H1 (cell line): ENCODE measurements around the gene TTC29. TPM values are rescaled to one million over a fixed set of nuclear protein-coding genes. Genes with fewer than 3 reads are reported as not detected.
A peak's percentile ranks its signal among the peaks of the same experiment; 100 is the strongest.

Experiments used
- CTCF ChIA-PET: fragments of 300-600 bp; sonication (Branson Sonifier 250); formaldehyde crosslinking; loops from one replicate; lab custom pipeline; 2021; ENCODE audit not compliant: partially characterized antibody; lab: Charles Lee
- POLR2A ChIA-PET: fragments of 300-600 bp; sonication (Branson Sonifier 250); formaldehyde crosslinking; loops from one replicate; lab custom pipeline; 2021; ENCODE audit warnings: inconsistent platforms; ENCODE audit not compliant: partially characterized antibody; lab: Charles Lee
- DNase-seq, 2 experiments: peaks; one replicate each; pipeline versions ENCODE4 v3.0.0 to v3.0.0-alpha.2; 2010 to 2022; ENCODE audit warnings: low spot score in 2 of 2, low read depth in 1 of 2, mixed read lengths in 1 of 2
- FAIRE-seq: peaks from 2 replicates; lab custom pipeline; 2011; peaks lifted over from hg19 to GRCh38; lab: Jason Lieb, UNC
- H2AFZ ChIP-seq: 2 replicates; pipeline ENCODE4 v1.8.1; 2012; ENCODE audit warnings: low read length, inconsistent platforms
- H2AK5ac ChIP-seq: 2 replicates; pipeline ENCODE4 v1.6.1; 2013; ENCODE audit warnings: low read depth, low read length
- H2BK120ac ChIP-seq: replicated peaks from 2 replicates; pipeline ENCODE3; 2013; ENCODE audit warnings: low read depth, low read length, inconsistent platforms
- H2BK12ac ChIP-seq: 2 replicates; pipeline ENCODE4 v1.6.1; 2013; ENCODE audit warnings: low read depth, low read length
- H2BK15ac ChIP-seq: 2 replicates; pipeline ENCODE4 v1.6.1; 2013; ENCODE audit warnings: low read length
- H2BK20ac ChIP-seq: 2 replicates; pipeline ENCODE4 v1.6.1; 2013; ENCODE audit warnings: low read length
- H2BK5ac ChIP-seq: 2 replicates; pipeline ENCODE4 v1.6.1; 2013; ENCODE audit warnings: low read depth, low read length
- H3K14ac ChIP-seq: 2 replicates; pipeline ENCODE4 v1.6.1; 2013; ENCODE audit warnings: inconsistent platforms; ENCODE audit not compliant: insufficient read length
- H3K18ac ChIP-seq: 2 replicates; pipeline ENCODE4 v1.6.1; 2013; ENCODE audit warnings: low read length; ENCODE audit errors: extremely low read depth
- H3K23ac ChIP-seq: 2 replicates; pipeline ENCODE4 v1.6.1; 2013; ENCODE audit warnings: inconsistent platforms; ENCODE audit not compliant: insufficient read length
- H3K23me2 ChIP-seq: 2 replicates; pipeline ENCODE4 v1.6.1; 2013; ENCODE audit warnings: low read depth, low read length
- H3K27ac ChIP-seq: 2 replicates; pipeline ENCODE4 v1.6.1; 2011; ENCODE audit warnings: low read depth, low read length, inconsistent platforms
- H3K27me3 ChIP-seq, 4 experiments: replicated peaks in 1 of 4; 1 replicate in 1 of 4; 2 replicates in 3 of 4; pipeline versions ENCODE4 v1.6.1 to v1.8.1; 2011 to 2013; ENCODE audit warnings: low read length in 3 of 4, mild to moderate bottlenecking in 3 of 4, inconsistent platforms in 2 of 4, mixed read lengths in 2 of 4, moderate library complexity in 1 of 4; ENCODE audit not compliant: control insufficient read depth in 3 of 4, insufficient read depth in 3 of 4; ENCODE audit errors: extremely low read depth in 1 of 4
- H3K36me3 ChIP-seq, 4 experiments: 2 replicates each; pipeline versions ENCODE4 v1.6.1 to v1.8.1; 2011 to 2013; ENCODE audit warnings: mild to moderate bottlenecking in 4 of 4, low read length in 3 of 4, moderate library complexity in 2 of 4, control low read depth in 1 of 4, inconsistent platforms in 1 of 4; ENCODE audit not compliant: insufficient read depth in 4 of 4, control insufficient read depth in 2 of 4
- H3K4ac ChIP-seq: replicated peaks from 2 replicates; pipeline ENCODE3; 2013; ENCODE audit warnings: low read length, low read depth, mixed read lengths, inconsistent platforms; ENCODE audit not compliant: insufficient read length
- H3K4me1 ChIP-seq, 4 experiments: replicated peaks in 1 of 4; 1 replicate in 1 of 4; 2 replicates in 3 of 4; pipeline versions ENCODE4 v1.6.1 to v1.8.1; 2011 to 2013; ENCODE audit warnings: low read length in 3 of 4, inconsistent platforms in 2 of 4, mixed read lengths in 1 of 4; ENCODE audit not compliant: insufficient read depth in 4 of 4, control insufficient read depth in 3 of 4
- H3K4me2 ChIP-seq, 2 experiments: 2 replicates each; pipeline versions ENCODE4 v1.6.1 to v1.8.1; 2011 to 2013; ENCODE audit warnings: low read depth in 2 of 2, low read length in 2 of 2, control low read depth in 1 of 2, inconsistent platforms in 1 of 2, mild to moderate bottlenecking in 1 of 2; ENCODE audit not compliant: insufficient read depth in 1 of 2
- H3K4me3 ChIP-seq, 4 experiments: fragments of 200-600, 300-600 bp in 1 of 4; sonication (generic), shearing (Covaris generic), sonication (Bioruptor Twin) in 1 of 4; 2 replicates each; pipeline versions ENCODE4 v1.5.1 to v1.8.1; 2011 to 2016; ENCODE audit warnings: low read length in 4 of 4, low read depth in 3 of 4, control low read depth in 2 of 4, inconsistent platforms in 2 of 4, mild to moderate bottlenecking in 2 of 4, mixed read lengths in 1 of 4, moderate library complexity in 1 of 4; ENCODE audit not compliant: insufficient read depth in 2 of 4; ENCODE audit errors: extremely low read depth in 1 of 4
- H3K56ac ChIP-seq: replicated peaks from 2 replicates; pipeline ENCODE3; 2013; ENCODE audit warnings: low read depth, mild to moderate bottlenecking, mixed read lengths, low read length, inconsistent platforms; ENCODE audit not compliant: insufficient read length
- H3K79me1 ChIP-seq: 2 replicates; pipeline ENCODE4 v1.6.1; 2013; ENCODE audit warnings: low read depth, low read length, control low read depth
- H3K79me2 ChIP-seq, 2 experiments: 2 replicates each; pipeline versions ENCODE4 v1.6.1 to v1.8.1; 2012 to 2013; ENCODE audit warnings: low read length in 2 of 2, mild to moderate bottlenecking in 2 of 2, inconsistent platforms in 1 of 2; ENCODE audit not compliant: insufficient read depth in 2 of 2, control insufficient read depth in 1 of 2
- H3K9ac ChIP-seq, 4 experiments: replicated peaks in 1 of 4; 1 replicate in 1 of 4; 2 replicates in 3 of 4; pipeline versions ENCODE4 v1.6.1 to v1.8.1; 2011 to 2013; ENCODE audit warnings: low read depth in 3 of 4, low read length in 3 of 4, control low read depth in 2 of 4, mild to moderate bottlenecking in 2 of 4, moderate library complexity in 2 of 4, inconsistent platforms in 1 of 4; ENCODE audit errors: extremely low read depth in 1 of 4
- H3K9me3 ChIP-seq, 2 experiments: 2 replicates each; pipeline versions ENCODE4 v1.6.1 to v1.8.1; 2012 to 2013; ENCODE audit warnings: mild to moderate bottlenecking in 2 of 2, moderate library complexity in 2 of 2, control low read depth in 1 of 2, inconsistent platforms in 1 of 2, low read depth in 1 of 2, low read length in 1 of 2, mixed read lengths in 1 of 2; ENCODE audit not compliant: insufficient read depth in 2 of 2
- H4K20me1 ChIP-seq, 2 experiments: replicated peaks in 1 of 2; 2 replicates each; pipeline versions ENCODE3 to v1.8.1; 2011 to 2013; ENCODE audit warnings: inconsistent platforms in 2 of 2, low read length in 2 of 2, mild to moderate bottlenecking in 1 of 2; ENCODE audit not compliant: insufficient read depth in 2 of 2, control insufficient read depth in 1 of 2
- H4K5ac ChIP-seq: 2 replicates; pipeline ENCODE4 v1.6.1; 2013; ENCODE audit warnings: low read length, low read depth, mixed read lengths, inconsistent platforms; ENCODE audit not compliant: insufficient read length
- H4K8ac ChIP-seq: 2 replicates; pipeline ENCODE4 v1.8.0; 2013; ENCODE audit warnings: mild to moderate bottlenecking, moderate library complexity, low read length, inconsistent platforms; ENCODE audit not compliant: insufficient read depth; ENCODE audit errors: extremely low read depth
- H4K91ac ChIP-seq: replicated peaks from 2 replicates; pipeline ENCODE3; 2013; ENCODE audit warnings: low read length, mixed read lengths, inconsistent platforms; ENCODE audit not compliant: insufficient read length
- CBX5 ChIP-seq: fragments of 300-800, 300-1000 bp; sonication (generic); IDR thresholded peaks from 2 replicates; pipeline ENCODE4 v1.7.1; 2016; ENCODE audit warnings: antibody characterized with exemption, low read length, low read depth
- EGR1 ChIP-seq: IDR thresholded peaks from 2 replicates; pipeline ENCODE4 v1.6.1; 2011; ENCODE audit warnings: low read depth, low read length, borderline replicate concordance
- EP300 ChIP-seq, 2 experiments: IDR thresholded peaks; 1 replicate in 1 of 2; 2 replicates in 1 of 2; pipeline ENCODE4 v1.6.1; 2011 to 2012; ENCODE audit warnings: low read depth in 2 of 2, low read length in 2 of 2, mild to moderate bottlenecking in 2 of 2, borderline replicate concordance in 1 of 2, inconsistent platforms in 1 of 2, moderate library complexity in 1 of 2
- HDAC6 ChIP-seq: IDR thresholded peaks from one replicate; pipeline ENCODE4 v1.7.1; 2012; ENCODE audit warnings: low read depth, mild to moderate bottlenecking, inconsistent platforms, low read length, moderate library complexity
- KDM4A ChIP-seq: IDR thresholded peaks from one replicate; pipeline ENCODE4 v1.7.1; 2012; ENCODE audit warnings: low read depth, mild to moderate bottlenecking, moderate library complexity, low read length, inconsistent platforms; ENCODE audit not compliant: severe bottlenecking
- PHF8 ChIP-seq: fragments of 200-600 bp; sonication (generic); conservative IDR thresholded peaks from 2 replicates; pipeline ENCODE4 v1.7.1; 2012; ENCODE audit warnings: low read depth, mild to moderate bottlenecking, inconsistent platforms, low read length, moderate library complexity
- SAP30 ChIP-seq: fragments of 300-600 bp; sonication (generic); IDR thresholded peaks from 2 replicates; pipeline ENCODE4 v1.7.1; 2012; ENCODE audit warnings: low read length, moderate library complexity, mild to moderate bottlenecking, inconsistent platforms; ENCODE audit not compliant: insufficient read depth, insufficient replicate concordance
- SIN3A ChIP-seq, 2 experiments: IDR thresholded peaks in 1 of 2; conservative IDR thresholded peaks in 1 of 2; 2 replicates each; pipeline ENCODE4 v1.6.1; 2011 to 2012; ENCODE audit warnings: low read length in 2 of 2, improper control_type of control experiment in 1 of 2, low read depth in 1 of 2, mild to moderate bottlenecking in 1 of 2
- SIX5 ChIP-seq: IDR thresholded peaks from 2 replicates; pipeline ENCODE4 v1.6.1; 2011; ENCODE audit warnings: mild to moderate bottlenecking, low read depth, low read length
- SP1 ChIP-seq: IDR thresholded peaks from 2 replicates; pipeline ENCODE4 v1.6.1; 2011; ENCODE audit warnings: low read depth, low read length
- TEAD4 ChIP-seq: IDR thresholded peaks from 2 replicates; pipeline ENCODE4 v1.6.1; 2012; ENCODE audit warnings: low read depth, low read length, inconsistent platforms, mixed read lengths
- WGBS, 2 experiments: shearing (Covaris generic) in 1 of 2; methylation state at CpG; one replicate each; pipeline versions ENCODE4 v1.1.6 to v1.1.7; 2013 to 2015; ENCODE audit warnings: low lambda C conversion rate in 2 of 2, mixed read lengths in 2 of 2, inconsistent platforms in 1 of 2, low coverage in 1 of 2, missing lambda C conversion rate in 1 of 2; ENCODE audit not compliant: insufficient replicate concordance in 2 of 2, insufficient coverage in 1 of 2, insufficient read length in 1 of 2; ENCODE audit errors: extremely low coverage in 1 of 2, missing lambda C conversion rate in 1 of 2; 5-methylcytosine and 5-hydroxymethylcytosine counted together
- polyA plus RNA-seq, 7 experiments: library from polyadenylated mRNA; depleted of rRNA in 3 of 7; stranded (reverse) in 5 of 7; unstranded in 2 of 7; fragments of >200 nt in 5 of 7; fragments of 200-250 nt in 2 of 7; gene quantifications; 1 replicate in 5 of 7; 2 replicates in 1 of 7; 4 replicates in 1 of 7; pipeline versions ENCODE4 v1.2.1 to v1.2.3, GENCODE V29; 2011 to 2013; ENCODE audit warnings: missing spikeins in 2 of 7, mixed read lengths in 2 of 7
- total RNA-seq: library from RNA; stranded (reverse); fragmentation: NEBNext Ultra II Directional; extraction: Animal tissue kit (Norgen Biotek cat#: 25700); gene quantifications from 2 replicates; pipeline ENCODE4 v1.2.1, GENCODE V29; 2021
- TF ChIP-seq, protein P1 (sequence below): IDR thresholded peaks from 2 replicates; pipeline ENCODE4 v1.6.1; 2012; ENCODE audit warnings: inconsistent platforms

TTC29 gene
- total and polyA plus RNA-seq, 2 of the 8 experiments (the other 6 are each of a cell fraction or from before 2014, with no cell fraction given): 0.28 TPM; not detected in 1

DNA sequence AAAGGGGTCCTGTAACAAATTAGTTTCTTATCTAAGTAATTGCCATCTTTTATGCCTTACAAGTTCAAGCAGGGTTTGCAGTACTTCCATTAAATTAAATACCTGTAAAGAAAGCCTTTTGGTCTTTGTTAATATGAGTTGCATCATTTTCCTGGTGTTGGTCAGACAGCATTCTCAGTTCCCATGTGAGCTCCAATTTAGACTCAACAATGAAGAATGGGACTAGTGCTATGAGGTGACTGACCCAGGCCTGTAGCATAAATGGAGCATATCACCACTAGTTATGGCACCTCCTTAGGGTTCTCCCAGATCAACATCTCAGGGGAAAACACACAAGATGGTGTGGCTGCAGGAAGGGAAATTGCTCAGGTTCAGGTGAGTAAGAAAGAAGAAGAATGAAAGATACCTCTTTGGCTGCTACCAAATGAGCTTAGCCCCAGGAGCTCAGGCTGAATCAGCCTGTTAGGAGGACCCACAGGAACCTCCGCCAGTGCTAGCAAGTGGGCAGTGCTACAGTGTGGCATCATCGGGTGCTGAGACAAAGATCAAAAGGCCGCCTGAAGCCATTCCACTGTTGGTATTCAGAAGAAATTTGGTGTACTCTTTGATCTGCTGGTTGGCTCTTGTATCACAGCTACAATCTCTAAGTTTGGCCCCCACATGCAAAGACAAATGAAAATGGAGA is 1.8 kb downstream of the TTC29 start:
- no peak overlapping the region for H3K14ac ChIP-seq
- no peak overlapping the region for H3K9ac ChIP-seq
- CTCF ChIA-PET: interaction anchor here (2.3 kb wide), 1 partner anchor 14 kb away, joined by 7 read pairs; no protein-coding TSS in a partner anchor
- H3K79me2 ChIP-seq: no peaks in the 10 kb centered on the region
- H2AK5ac ChIP-seq: no peak overlapping the region
- H2BK12ac ChIP-seq: no peak overlapping the region
- H3K23me2 ChIP-seq: peaks cover 5% of the 10 kb centered on the region
- H3K4me2 ChIP-seq: peak overlapping the region in 1 of 2 experiments; percentile 29; a peak in 1 of 4 replicates
- no peak overlapping the region for H4K8ac ChIP-seq
- H3K27me3 ChIP-seq: no peaks in the 10 kb centered on the region; a peak in 1 of 7 replicates
- DNase-seq: no peak
- no peak overlapping the region for H2BK120ac ChIP-seq
- no peaks in the 10 kb centered on the region for H4K20me1 ChIP-seq
- no peak overlapping the region for H3K56ac ChIP-seq
- peaks cover 0 to 6% (median 5%) of the 10 kb centered on the region in 4 experiments; a peak in 4 of 7 replicates for H3K4me1 ChIP-seq
- FAIRE-seq: no peak
- H3K23ac ChIP-seq: no peak overlapping the region
- H3K27ac ChIP-seq: no peak overlapping the region
- H3K4me3 ChIP-seq: no peak overlapping the region
- H3K9me3 ChIP-seq: no peaks in the 10 kb centered on the region
- no peak overlapping the region for H3K4ac ChIP-seq
- H4K5ac ChIP-seq: no peak overlapping the region
- no peaks in the 10 kb centered on the region for H3K79me1 ChIP-seq
- no peak overlapping the region for H3K18ac ChIP-seq
- H2AFZ ChIP-seq: no peak overlapping the region
- no peak overlapping the region for H2BK20ac ChIP-seq
- no peak overlapping the region for H2BK15ac ChIP-seq
- POLR2A ChIA-PET: interaction anchor here (0.6 to 0.7 kb wide), 2 partner anchors 189 to 305 kb away, joined by 3 read pairs; partner anchors contain the start of gene POU4F2
- 81% methylated on average over 3 of the region's 3 CpGs; no CpG with 5 or more reads in 1 of the 2 experiments for WGBS, 2 experiments
- no peak overlapping the region for H4K91ac ChIP-seq
- H2BK5ac ChIP-seq: no peak overlapping the region
- H3K36me3 ChIP-seq: no peaks in the 10 kb centered on the region
- TF ChIP-seq EP300 (IDR thresholded peaks at IDR 0.05; ENCODE audit: borderline replicate concordance in 1 of 2, low read depth in 2 of 2, low read length in 2 of 2) (no peak), PHF8 (no peak), SP1 (no peak), CBX5 (no peak), TEAD4 (no peak), SIX5 (no peak), EGR1 (no peak), SIN3A (conservative IDR thresholded peaks at IDR 0.05 in 1 of 2, IDR thresholded peaks at IDR 0.05 in 1 of 2; ENCODE audit: low read depth in 1 of 2, low read length in 2 of 2) (no peak), HDAC6 (no peak), KDM4A (no peak), SAP30 (no peak)
- TF ChIP-seq, protein P1, sequence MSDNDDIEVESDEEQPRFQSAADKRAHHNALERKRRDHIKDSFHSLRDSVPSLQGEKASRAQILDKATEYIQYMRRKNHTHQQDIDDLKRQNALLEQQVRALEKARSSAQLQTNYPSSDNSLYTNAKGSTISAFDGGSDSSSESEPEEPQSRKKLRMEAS: no peak
